GM12892 (cell line): Measurements from ENCODE around the gene LEMD2.

ENCODE experiments used
- DNase-seq: peaks from one replicate; pipeline ENCODE4 v3.0.0; 2011; ENCODE audit not compliant: insufficient read length
- FAIRE-seq: peaks from 2 replicates; lab custom pipeline; 2011; peaks lifted over from hg19 to GRCh38; lab: Jason Lieb, UNC
- POLR2A ChIP-seq: IDR thresholded peaks from 2 replicates; pipeline ENCODE4 v1.6.1; 2011; ENCODE audit warnings: low read depth, low read length, control low read depth
- POLR2AphosphoS5 ChIP-seq: IDR thresholded peaks from 2 replicates; pipeline ENCODE4 v1.6.1; 2011; ENCODE audit warnings: low read depth, low read length, control low read depth
- TAF1 ChIP-seq: IDR thresholded peaks from 2 replicates; pipeline ENCODE4 v1.6.1; 2011; ENCODE audit warnings: low read depth, mild to moderate bottlenecking, control low read depth, low read length, borderline replicate concordance

LEMD2 gene

GRCh38 chr6:33816911-33817310, 28.0 kb upstream of the LEMD2 start:
- no peak for FAIRE-seq

DNA sequence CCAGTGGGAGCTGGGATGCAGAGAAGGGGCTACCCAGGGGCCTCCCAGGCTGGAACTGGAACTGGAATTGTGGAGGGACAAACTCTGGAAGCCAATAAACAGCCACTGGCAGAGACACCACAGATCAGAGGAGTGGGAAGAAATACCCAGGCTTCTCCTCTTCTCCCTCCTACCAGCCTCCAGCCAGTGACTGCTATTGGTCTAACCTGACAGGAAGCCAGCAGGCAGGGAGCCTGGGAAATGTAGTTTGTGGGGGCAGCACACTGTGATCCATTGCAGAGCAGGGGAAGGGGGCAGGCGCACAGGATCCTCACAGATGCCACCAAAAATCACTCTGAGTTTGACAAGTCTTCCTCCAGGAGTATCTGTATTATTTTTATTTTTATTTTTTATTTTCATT, 26.9 kb upstream of the LEMD2 start:
- no peak for DNase-seq
- peak; percentile 72 for FAIRE-seq
- no peak for TF ChIP-seq TAF1
- no peak for TF ChIP-seq POLR2A
- TF ChIP-seq POLR2AphosphoS5 = no peak

More at GRCh38 chr6:33816911-33817310, 28.0 kb upstream of the LEMD2 start:
- TF ChIP-seq POLR2A = no peak
- DNase-seq = no peak

- FAIRE-seq (no peak), DNase-seq (no peak)
- TF ChIP-seq POLR2AphosphoS5 (no peak), TAF1 (no peak), POLR2A (no peak)
Measured at GRCh38 chr6:33813990-33814985, 25.4 kb upstream of the LEMD2 start.

GRCh38 chr6:33813246-33813904, 24.4 kb upstream of the LEMD2 start:
- TF ChIP-seq POLR2A = no peak
- no peak for TF ChIP-seq TAF1
- TF ChIP-seq POLR2AphosphoS5 = no peak
- FAIRE-seq = no peak
- DNase-seq = no peak

- no peak for TF ChIP-seq POLR2A
- TF ChIP-seq POLR2AphosphoS5 = no peak
- TF ChIP-seq TAF1 = no peak
- FAIRE-seq (no peak), DNase-seq (peak; percentile 64)
Measured at GRCh38 chr6:33812669-33813068, 23.7 kb upstream of the LEMD2 start.

DNA sequence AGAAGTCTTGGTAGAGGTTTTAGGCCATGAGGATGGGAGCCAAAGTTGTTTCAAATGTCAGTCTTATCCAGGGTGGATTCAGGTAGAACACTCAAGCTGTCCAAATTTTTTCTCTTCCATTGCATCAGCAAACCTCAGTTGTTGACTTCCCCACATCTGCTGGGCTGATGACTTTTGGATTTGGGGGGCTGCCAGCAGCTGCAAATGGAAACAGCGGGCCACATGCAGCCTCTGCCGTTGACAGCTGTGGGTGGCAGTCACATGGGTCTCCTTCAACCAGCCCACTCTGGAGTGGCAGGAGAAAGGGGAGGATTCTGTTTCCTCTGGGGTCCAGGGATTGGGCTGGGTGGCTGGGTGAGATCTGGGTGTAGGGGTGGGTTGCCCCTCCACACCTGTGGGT, 20.7 kb upstream of the LEMD2 start:
- FAIRE-seq = no peak
- TF ChIP-seq POLR2AphosphoS5 = no peak
- TF ChIP-seq POLR2A = no peak
- no peak for TF ChIP-seq TAF1
- DNase-seq = no peak

GRCh38 chr6:33808641-33809180, 19.8 kb upstream of the LEMD2 start:
- FAIRE-seq (no peak), DNase-seq (no peak)
- TF ChIP-seq POLR2A = no peak
- no peak for TF ChIP-seq TAF1
- no peak for TF ChIP-seq POLR2AphosphoS5

DNA sequence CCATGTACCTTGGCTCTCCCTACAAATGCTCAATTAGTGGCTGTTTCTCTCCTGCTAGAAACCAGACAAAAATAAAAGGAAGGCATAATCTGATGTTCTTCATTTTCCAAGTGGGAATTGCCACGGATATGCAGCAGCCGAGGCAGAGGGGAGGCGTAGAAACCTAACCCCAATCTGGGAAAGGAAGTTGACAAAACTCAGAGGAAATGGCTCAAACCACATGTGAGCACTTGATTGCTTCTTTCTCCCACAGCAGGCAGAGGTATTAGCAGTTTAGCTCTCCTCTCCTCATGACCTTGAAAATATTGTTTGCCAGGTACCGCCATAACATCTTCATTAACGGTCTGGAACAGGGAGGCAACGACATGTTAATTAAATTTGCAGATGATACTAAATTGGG, 18.7 kb upstream of the LEMD2 start:
- no peak for TF ChIP-seq POLR2AphosphoS5
- no peak for TF ChIP-seq POLR2A
- TF ChIP-seq TAF1 = no peak
- FAIRE-seq = no peak
- DNase-seq = no peak

DNA sequence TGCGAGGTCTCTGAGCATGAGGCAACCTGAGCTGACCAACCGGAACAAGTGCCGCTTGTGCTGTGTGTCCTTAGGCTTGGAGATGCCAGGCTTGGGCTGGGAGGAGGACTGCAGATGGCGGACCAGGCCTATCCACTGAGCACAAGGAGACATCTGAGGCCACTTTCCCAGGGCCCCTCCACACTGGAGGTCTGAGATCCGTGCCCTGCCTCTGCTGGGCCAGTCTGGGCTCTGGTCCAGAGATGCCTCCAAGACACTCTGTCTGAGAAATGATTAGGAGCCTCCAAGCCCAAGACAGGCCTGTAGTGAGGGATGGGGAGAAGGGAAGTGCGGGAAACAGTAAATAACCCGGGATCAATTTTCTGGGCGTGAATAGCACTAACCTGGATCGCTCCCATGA, 17.9 kb upstream of the LEMD2 start:
- TF ChIP-seq POLR2AphosphoS5 (no peak), POLR2A (no peak), TAF1 (no peak)
- FAIRE-seq = no peak
- DNase-seq = no peak

- no peak for FAIRE-seq
- TF ChIP-seq POLR2A (no peak), POLR2AphosphoS5 (no peak)
- no peak for DNase-seq
Measured at GRCh38 chr6:33803571-33804053, 14.7 kb upstream of the LEMD2 start, which contains the start of gene MLN. Gene MLN (minus strand): TSS chr6:33804003. CDS start chr6:33801163, 2,840 bp downstream.
